Panc1 (cell line): ENCODE results near the gene EP400. TPM values are rescaled to one million over a fixed set of nuclear protein-coding genes. Genes with fewer than 3 reads are reported as not detected.

Experiments used
- ATAC-seq: fragments of 200-7000 bp; cut with Tn5 transposase; 2 replicates; pipeline ENCODE4 v1.9.1; 2020; ENCODE audit warnings: mild to moderate bottlenecking, moderate library complexity
- BruUV-seq: library from RNA; stranded (reverse); fragments of 400-500 nt; replicated peaks from 2 replicates; lab custom pipeline; 2021; lab: Mats Ljungman, UMichigan
- CTCF ChIA-PET: fragments of 300-600 bp; sonication (Branson Sonifier 250); formaldehyde crosslinking; loops from one replicate; lab custom pipeline; 2022; ENCODE audit warnings: antibody characterized with exemption; lab: Charles Lee
- POLR2A ChIA-PET: fragments of 300-600 bp; sonication (Branson Sonifier 250); formaldehyde crosslinking; loops from one replicate; lab custom pipeline; 2022; ENCODE audit warnings: antibody characterized with exemption; lab: Charles Lee
- DNase-seq: peaks from one replicate; pipeline ENCODE4 v3.0.0-alpha.2; 2010; ENCODE audit warnings: low read depth, low spot score
- H3K27ac ChIP-seq: 2 replicates; pipeline ENCODE4 v1.5.1; 2011; ENCODE audit warnings: mild to moderate bottlenecking, low read length, inconsistent platforms
- H3K27me3 ChIP-seq: fragments of 200-500 bp; sonication (Bioruptor generic); 2 replicates; pipeline ENCODE4 v1.6.0; 2014; ENCODE audit warnings: low read length, inconsistent platforms; ENCODE audit not compliant: control insufficient read depth, insufficient read depth
- H3K36me3 ChIP-seq: fragments of 200-500 bp; sonication (Bioruptor generic); 2 replicates; pipeline ENCODE4 v1.5.1; 2014; ENCODE audit warnings: inconsistent platforms, mild to moderate bottlenecking, low read length, moderate library complexity; ENCODE audit not compliant: control insufficient read depth, insufficient read depth
- H3K4me1 ChIP-seq: 2 replicates; pipeline ENCODE4 v1.5.1; 2011; ENCODE audit warnings: inconsistent platforms, mild to moderate bottlenecking, low read length, moderate library complexity; ENCODE audit not compliant: control insufficient read depth, insufficient read depth
- H3K4me3 ChIP-seq, 2 experiments: 2 replicates each; pipeline ENCODE4 v1.5.1; 2011 to 2012; ENCODE audit warnings: low read depth in 2 of 2, low read length in 2 of 2, mild to moderate bottlenecking in 2 of 2, inconsistent platforms in 1 of 2, moderate library complexity in 1 of 2
- H3K9me3 ChIP-seq: fragments of 200-500 bp; sonication (Bioruptor generic); 2 replicates; pipeline ENCODE4 v1.5.1; 2014; ENCODE audit warnings: low read depth, mild to moderate bottlenecking, inconsistent platforms, low read length, moderate library complexity; ENCODE audit not compliant: control insufficient read depth, insufficient read depth
- CTCF ChIP-seq: fragments of 450-650 bp; IDR thresholded peaks from 2 replicates; pipeline ENCODE4 v1.5.1; 2017; ENCODE audit warnings: mild to moderate bottlenecking
- POLR2AphosphoS5 ChIP-seq: IDR thresholded peaks from 2 replicates; pipeline ENCODE4 v1.6.1; 2012; ENCODE audit warnings: mild to moderate bottlenecking, low read depth, low read length, moderate library complexity
- REST ChIP-seq, 2 experiments: IDR thresholded peaks; 2 replicates each; pipeline ENCODE4 v1.6.1; 2011 to 2012; ENCODE audit warnings: low read depth in 2 of 2, control low read depth in 1 of 2, low read length in 1 of 2, mild to moderate bottlenecking in 1 of 2, moderate library complexity in 1 of 2; ENCODE audit not compliant: insufficient read depth in 1 of 2
- SIN3A ChIP-seq: IDR thresholded peaks from 2 replicates; pipeline ENCODE4 v1.6.1; 2012; ENCODE audit warnings: low read depth, mild to moderate bottlenecking, low read length, moderate library complexity, borderline replicate concordance; ENCODE audit not compliant: insufficient read depth
- TCF7L2 ChIP-seq: IDR thresholded peaks from 2 replicates; pipeline ENCODE4 v1.6.1; 2011; ENCODE audit warnings: mild to moderate bottlenecking, low read depth, low read length, inconsistent platforms
- in situ Hi-C: cut with HindIII; loops from 2 replicates; pipeline ENCODE4 v1.10.0; 2016; ENCODE audit warnings: low sequenced_read_pairs, low pct_unique_long_range_greater_than_20kb
- intact Hi-C: fragments of 100-400 bp; cut with micrococcal nuclease; formaldehyde crosslinking; loops from one replicate; pipeline ENCODE4 v1.10.0; 2022; ENCODE audit not compliant: unreplicated experiment
- total RNA-seq: library from RNA; stranded (reverse); gene quantifications from one replicate; pipeline ENCODE4 v1.2.1, GENCODE V29; 2021; ENCODE audit not compliant: unreplicated experiment

Gene EP400
- total RNA-seq, 1 experiment from 2014 or later, result 59.4 TPM

GRCh38 chr12:131980263-131980662 is 30.5 kb downstream of the EP400 start:
- Histone ChIP-seq H3K27me3 (no peaks in the 10 kb centered on the region), H3K9me3 (no peaks in the 10 kb centered on the region), H3K4me3 (no peak overlapping the region), H3K27ac (no peak overlapping the region), H3K4me1 (no peaks in the 10 kb centered on the region), H3K36me3 (peaks cover 2% of the 10 kb centered on the region; the same call in 1 of the 2 replicates)
- no TSS peak for BruUV-seq
- ChIA-PET CTCF (no interaction called here), POLR2A (interaction anchor here (0.6 kb wide), 1 partner anchor 95 kb away, joined by 4 read pairs; no protein-coding TSS in a partner anchor)
- TF ChIP-seq REST (IDR thresholded peaks at IDR 0.05; ENCODE audit: insufficient read depth in 1 of 2, low read depth in 2 of 2, low read length in 1 of 2) (no peak), SIN3A (no peak), CTCF (no peak), POLR2AphosphoS5 (no peak), TCF7L2 (no peak)
- in situ Hi-C loops, result no loop called here
- ATAC-seq (peak; percentile 51; the same call in 1 of the 2 replicates), DNase-seq (no peak)
- intact Hi-C loops, result no loop called here

GRCh38 chr12:131981388-131981787 is 31.6 kb downstream of the EP400 start:
- TF ChIP-seq POLR2AphosphoS5, result no peak
- no peak for TF ChIP-seq TCF7L2
- no peak for TF ChIP-seq CTCF
- TF ChIP-seq SIN3A, result no peak
- no peak for TF ChIP-seq REST (IDR thresholded peaks at IDR 0.05; ENCODE audit: insufficient read depth in 1 of 2, low read depth in 2 of 2, low read length in 1 of 2)
- Histone ChIP-seq H3K36me3 (peaks cover 2% of the 10 kb centered on the region; the same call in 1 of the 2 replicates), H3K27me3 (no peaks in the 10 kb centered on the region), H3K9me3 (no peaks in the 10 kb centered on the region), H3K4me3 (no peak overlapping the region), H3K4me1 (no peaks in the 10 kb centered on the region), H3K27ac (no peak overlapping the region)
- DNase-seq (no peak), ATAC-seq (no peak)
- TSS peak; percentile 17 for BruUV-seq
- ChIA-PET POLR2A (no interaction called here), CTCF (no interaction called here)
- intact Hi-C loops, result no loop called here
- in situ Hi-C loops, result no loop called here
